ENCODE measurements around the gene SERPINB3. TPM values are rescaled to one million over a fixed set of nuclear protein-coding genes. Genes with fewer than 3 reads are reported as not detected.

The SERPINB3 gene
- total RNA-seq, 2 donors from 2014 or later, result not detected

DNA sequence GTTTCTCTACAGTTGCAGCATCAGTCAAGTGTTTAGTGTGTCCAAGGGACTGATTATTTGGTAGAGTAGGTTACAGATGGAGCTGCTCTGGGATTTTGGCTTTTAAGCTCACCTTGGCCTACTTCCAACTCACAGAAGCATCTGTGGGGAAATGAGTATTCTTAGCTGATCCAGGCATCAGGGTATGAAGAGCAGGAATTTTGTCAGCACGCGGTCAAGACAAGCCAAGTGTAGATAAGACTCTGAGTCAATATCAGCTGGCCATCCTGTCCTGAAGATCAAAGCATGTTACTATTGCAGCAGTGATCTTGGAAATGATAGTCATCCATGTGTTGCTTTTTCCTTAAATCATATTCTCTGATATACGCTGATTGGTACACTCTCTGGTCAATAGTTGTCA, 42.0 kb downstream of the SERPINB3 start:
- Histone ChIP-seq H3K4me3 (no peak overlapping the region), H3K27me3 (replicated peaks; ENCODE audit: insufficient read depth) (no peaks in the 10 kb centered on the region), H3K4me1 (ENCODE audit: control insufficient read depth in 1 of 2, low read depth in 2 of 2) (no peaks in the 10 kb centered on the region), H3K27ac (no peak overlapping the region), H3K9me3 (peaks cover 3% of the 10 kb centered on the region), H3K36me3 (no peaks in the 10 kb centered on the region)
- no peak for ATAC-seq (ENCODE audit: insufficient number of reproducible peaks, low FRiP score, low read depth)
- DNase-seq (ENCODE audit: low spot score), result no peak
- TF ChIP-seq, protein P1, sequence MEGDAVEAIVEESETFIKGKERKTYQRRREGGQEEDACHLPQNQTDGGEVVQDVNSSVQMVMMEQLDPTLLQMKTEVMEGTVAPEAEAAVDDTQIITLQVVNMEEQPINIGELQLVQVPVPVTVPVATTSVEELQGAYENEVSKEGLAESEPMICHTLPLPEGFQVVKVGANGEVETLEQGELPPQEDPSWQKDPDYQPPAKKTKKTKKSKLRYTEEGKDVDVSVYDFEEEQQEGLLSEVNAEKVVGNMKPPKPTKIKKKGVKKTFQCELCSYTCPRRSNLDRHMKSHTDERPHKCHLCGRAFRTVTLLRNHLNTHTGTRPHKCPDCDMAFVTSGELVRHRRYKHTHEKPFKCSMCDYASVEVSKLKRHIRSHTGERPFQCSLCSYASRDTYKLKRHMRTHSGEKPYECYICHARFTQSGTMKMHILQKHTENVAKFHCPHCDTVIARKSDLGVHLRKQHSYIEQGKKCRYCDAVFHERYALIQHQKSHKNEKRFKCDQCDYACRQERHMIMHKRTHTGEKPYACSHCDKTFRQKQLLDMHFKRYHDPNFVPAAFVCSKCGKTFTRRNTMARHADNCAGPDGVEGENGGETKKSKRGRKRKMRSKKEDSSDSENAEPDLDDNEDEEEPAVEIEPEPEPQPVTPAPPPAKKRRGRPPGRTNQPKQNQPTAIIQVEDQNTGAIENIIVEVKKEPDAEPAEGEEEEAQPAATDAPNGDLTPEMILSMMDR (IDR thresholded peaks at IDR 0.05), result no peak

DNA sequence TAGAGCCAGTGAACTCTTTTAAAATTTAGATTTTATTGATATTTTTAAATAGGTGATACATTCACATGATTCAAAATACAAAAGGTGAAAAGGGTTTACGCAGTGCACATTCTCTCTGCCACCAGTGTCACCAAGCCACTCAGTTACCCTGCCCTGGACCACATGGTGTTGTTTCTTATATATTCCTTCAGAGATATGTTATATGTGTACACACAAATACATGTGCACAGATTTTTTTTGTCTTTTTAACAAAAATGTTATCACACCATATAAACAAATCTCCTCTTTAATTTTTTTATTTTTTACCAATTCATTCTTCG, 43.8 kb downstream of the SERPINB3 start:
- Histone ChIP-seq H3K4me1 (ENCODE audit: control insufficient read depth in 1 of 2, low read depth in 2 of 2) (no peaks in the 10 kb centered on the region), H3K4me3 (no peak overlapping the region), H3K9me3 (peaks cover 3% of the 10 kb centered on the region), H3K36me3 (no peaks in the 10 kb centered on the region), H3K27me3 (replicated peaks; ENCODE audit: insufficient read depth) (no peaks in the 10 kb centered on the region), H3K27ac (no peak overlapping the region)
- ATAC-seq (ENCODE audit: insufficient number of reproducible peaks, low FRiP score, low read depth) (no peak), DNase-seq (ENCODE audit: low spot score) (no peak)
- TF ChIP-seq, protein P1 (IDR thresholded peaks at IDR 0.05), result no peak

DNA sequence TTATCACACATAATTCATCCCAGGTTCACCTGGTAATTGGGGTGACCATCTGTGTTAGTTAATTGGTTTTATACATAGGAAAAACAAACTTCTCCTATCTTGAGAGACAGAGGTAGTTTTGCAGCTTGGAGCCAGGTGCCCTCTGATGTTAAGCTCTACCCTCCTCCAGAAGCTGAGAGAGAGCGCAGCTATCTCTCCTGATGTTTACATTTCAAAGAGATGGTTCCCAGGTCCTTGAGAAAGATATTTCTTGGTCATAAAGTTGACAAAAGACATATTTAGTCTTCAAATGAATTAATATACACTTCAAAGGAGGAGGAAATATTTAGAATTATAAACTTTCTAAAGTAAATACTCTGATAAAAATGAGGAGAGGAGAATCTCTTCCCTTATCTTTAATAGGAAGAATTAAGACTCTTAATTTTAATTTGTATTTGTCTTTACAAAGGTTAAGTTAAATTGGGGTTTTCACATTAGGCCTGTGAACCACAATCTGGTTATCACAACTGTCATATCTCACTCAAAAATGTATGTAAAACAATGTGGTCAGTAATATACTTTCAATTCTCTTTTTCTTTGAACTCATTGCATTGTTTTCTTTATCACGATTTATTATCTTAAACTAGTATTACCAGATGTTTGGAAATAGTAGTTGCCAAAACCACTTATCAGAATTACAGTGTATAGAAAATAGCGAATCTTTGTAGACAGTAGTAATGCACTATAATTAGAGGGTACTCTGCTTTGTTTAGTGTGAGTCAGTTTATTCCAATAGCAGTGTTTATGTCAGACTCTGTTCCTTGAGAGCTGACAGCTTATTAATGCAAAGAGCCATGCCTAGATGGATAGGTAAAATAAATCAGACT, 44.4 kb downstream of the SERPINB3 start:
- TF ChIP-seq, protein P1 (IDR thresholded peaks at IDR 0.05), result no peak
- Histone ChIP-seq H3K27me3 (replicated peaks; ENCODE audit: insufficient read depth) (no peaks in the 10 kb centered on the region), H3K27ac (no peak overlapping the region), H3K36me3 (no peaks in the 10 kb centered on the region), H3K4me3 (no peak overlapping the region), H3K9me3 (peaks cover 3% of the 10 kb centered on the region), H3K4me1 (ENCODE audit: control insufficient read depth in 1 of 2, low read depth in 2 of 2) (no peaks in the 10 kb centered on the region)
- ATAC-seq (ENCODE audit: insufficient number of reproducible peaks, low FRiP score, low read depth) (no peak), DNase-seq (ENCODE audit: low spot score) (no peak)

DNA sequence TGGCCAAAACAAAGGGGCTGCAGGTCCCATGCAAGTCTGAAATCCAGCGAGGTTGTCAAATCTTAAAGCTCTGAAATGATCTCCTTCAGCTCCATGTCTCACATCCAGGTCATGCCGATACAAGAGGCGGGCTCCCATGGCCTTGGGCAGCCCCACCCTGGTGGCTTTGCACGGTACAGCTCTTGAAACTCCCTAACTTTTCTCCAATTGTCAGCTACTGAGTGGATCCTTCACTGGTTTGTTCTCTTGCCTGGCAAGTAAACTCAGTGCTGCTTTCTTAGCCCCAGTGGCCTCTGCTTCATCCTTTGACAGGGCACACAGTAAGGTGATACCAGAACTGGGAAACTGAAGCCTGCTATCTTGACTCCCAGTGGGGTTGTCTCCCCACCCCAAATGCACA, 48.3 kb downstream of the SERPINB3 start:
- H3K36me3 ChIP-seq, result no peaks in the 10 kb centered on the region
- no peaks in the 10 kb centered on the region for H3K4me1 ChIP-seq (ENCODE audit: control insufficient read depth in 1 of 2, low read depth in 2 of 2)
- no peaks in the 10 kb centered on the region for H3K27me3 ChIP-seq (replicated peaks; ENCODE audit: insufficient read depth)
- H3K9me3 ChIP-seq, result no peaks in the 10 kb centered on the region
- no peak overlapping the region for H3K4me3 ChIP-seq
- H3K27ac ChIP-seq, result no peak overlapping the region
- DNase-seq (ENCODE audit: low spot score) (no peak), ATAC-seq (ENCODE audit: insufficient number of reproducible peaks, low FRiP score, low read depth) (no peak)
- TF ChIP-seq, protein P1 (IDR thresholded peaks at IDR 0.05), result no peak

DNA sequence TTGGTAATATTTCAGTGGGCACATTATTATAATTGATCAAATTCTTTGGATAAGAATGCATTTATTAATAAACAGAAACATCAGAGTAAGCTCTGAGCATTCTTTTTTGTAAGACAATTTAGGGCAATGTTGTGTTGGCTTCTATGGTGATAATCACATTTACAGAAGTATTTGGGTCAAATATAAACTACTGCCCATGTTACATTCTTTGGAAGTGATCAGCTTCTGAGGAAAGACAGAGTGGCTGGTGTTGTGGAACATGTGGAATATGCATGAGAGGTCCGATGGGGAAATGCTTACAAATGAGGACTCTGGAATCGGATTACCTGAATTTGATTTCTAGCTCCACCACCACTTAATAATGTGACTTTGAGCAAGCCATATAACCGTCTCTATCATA, 55.2 kb downstream of the SERPINB3 start:
- H3K27me3 ChIP-seq (replicated peaks; ENCODE audit: insufficient read depth), result no peaks in the 10 kb centered on the region
- H3K9me3 ChIP-seq, result no peaks in the 10 kb centered on the region
- no peaks in the 10 kb centered on the region for H3K36me3 ChIP-seq
- DNase-seq (ENCODE audit: low spot score), result no peak
- H3K4me3 ChIP-seq, result no peak overlapping the region
- ATAC-seq (ENCODE audit: insufficient number of reproducible peaks, low FRiP score, low read depth), result no peak
- TF ChIP-seq, protein P1 (IDR thresholded peaks at IDR 0.05), result no peak
- no peaks in the 10 kb centered on the region for H3K4me1 ChIP-seq (ENCODE audit: control insufficient read depth in 1 of 2, low read depth in 2 of 2)
- H3K27ac ChIP-seq, result no peak overlapping the region

Other genes starting within 250 kb of the SERPINB3 start
- gene VPS4B, start 239.4 kb downstream of the SERPINB3 start, total RNA-seq, result 10 to 100 TPM; 25.5 to 49.9 TPM
- under 1 TPM; 0.41 to 0.63 TPM for gene SERPINB5, start 184.9 kb downstream of the SERPINB3 start, total RNA-seq
- gene SERPINB12, start 119.5 kb downstream of the SERPINB3 start, total RNA-seq, result not detected
- gene SERPINB13, start 74.5 kb downstream of the SERPINB3 start, total RNA-seq, result not detected
- gene SERPINB4, start 17.6 kb downstream of the SERPINB3 start, total RNA-seq, result not detected
- gene SERPINB11, start 41.1 kb upstream of the SERPINB3 start, total RNA-seq, result not detected
- under 1 TPM in 1 of 2 donors, not detected in 1; 0.14 TPM for gene SERPINB7, start 113.5 kb upstream of the SERPINB3 start, total RNA-seq
- 1 to 10 TPM in 1 of 2 donors, not detected in 1; 9.3 TPM for gene SERPINB2, start 225.8 kb upstream of the SERPINB3 start, total RNA-seq
- not detected for gene SERPINB10, start 246.1 kb upstream of the SERPINB3 start, total RNA-seq

Data from thoracic aorta (tissue), 2 donors.